Measurements from ENCODE around the gene MYRIP. TPM values are rescaled to one million over a fixed set of nuclear protein-coding genes. Genes with fewer than 3 reads are reported as not detected.
A peak's percentile ranks its signal among the peaks of the same experiment; 100 is the strongest.
"Not testable (repeated sequence)": the region's sequence is repeated elsewhere in the genome, so short reads cannot be mapped to it uniquely, and the experiment has no call there.

MYRIP gene
- polyA plus RNA-seq, 1 donor = 0.83 TPM

GRCh38 chr3:40133886-40134575, 324.6 kb downstream of the MYRIP start:
- DNase-seq = not testable (repeated sequence)

GRCh38 chr3:40137591-40138295, 328.3 kb downstream of the MYRIP start:
- DNase-seq = no peak

DNA sequence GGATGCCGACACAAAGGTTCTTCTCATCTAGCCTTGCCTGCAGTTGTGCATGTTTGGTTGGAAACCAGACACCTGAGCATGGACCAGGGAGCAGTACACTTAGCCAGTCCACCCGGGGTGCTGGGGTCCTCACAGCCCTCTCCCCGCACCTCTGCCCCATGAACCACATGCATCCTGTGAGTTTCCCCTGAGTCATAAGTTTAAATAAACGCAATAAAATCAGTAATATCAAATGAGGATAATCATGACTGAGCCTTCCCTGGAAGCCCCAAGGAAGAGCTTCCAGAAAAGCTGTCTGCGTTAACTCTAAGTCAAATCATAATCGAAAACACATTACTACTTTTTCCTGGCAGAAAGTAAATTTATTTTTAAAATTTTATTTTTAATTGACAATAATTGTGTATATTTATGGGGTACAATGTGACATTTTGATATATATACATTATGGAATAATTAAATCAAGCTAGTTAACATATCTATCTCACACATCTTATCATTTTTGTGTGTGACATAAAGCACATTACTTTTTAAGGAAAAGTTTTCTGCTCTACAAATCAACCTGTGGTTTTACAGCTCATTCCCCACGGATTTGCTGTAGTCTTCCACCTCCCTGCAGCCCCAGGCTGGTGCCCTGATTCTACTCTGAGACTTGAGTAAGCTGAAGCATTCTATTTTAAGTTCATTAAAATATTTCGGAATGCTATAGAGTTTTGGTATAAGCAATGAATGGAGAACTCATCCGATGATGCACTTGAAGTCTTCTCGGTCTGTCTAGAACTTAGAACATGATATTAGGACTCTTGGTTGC, 334.1 kb downstream of the MYRIP start:
- no peak for DNase-seq

GRCh38 chr3:40148827-40149226, 339.4 kb downstream of the MYRIP start:
- DNase-seq = no peak

- no peak for DNase-seq
These were observed 343.2 kb downstream of the MYRIP start for GRCh38 chr3:40152482-40153133.

DNA sequence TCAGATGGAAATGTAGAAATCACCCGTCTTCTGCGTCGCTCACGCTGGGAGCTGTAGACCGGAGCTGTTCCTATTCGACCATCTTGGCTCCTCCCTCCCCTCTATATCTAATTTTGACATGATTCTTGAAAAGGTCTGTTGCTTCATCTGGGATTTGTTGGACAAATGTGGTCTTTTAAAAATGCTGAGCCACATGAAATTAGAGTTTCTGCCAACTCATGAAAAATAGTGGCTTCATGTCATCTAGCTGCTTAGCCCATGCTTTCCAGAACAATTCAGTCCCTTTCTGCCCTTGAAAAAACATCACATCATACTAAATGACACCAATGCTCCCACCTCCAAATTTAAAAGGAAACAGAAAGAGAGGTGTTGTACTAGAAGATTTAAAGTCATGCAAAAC, 351.5 kb downstream of the MYRIP start:
- no peak for DNase-seq

DNA sequence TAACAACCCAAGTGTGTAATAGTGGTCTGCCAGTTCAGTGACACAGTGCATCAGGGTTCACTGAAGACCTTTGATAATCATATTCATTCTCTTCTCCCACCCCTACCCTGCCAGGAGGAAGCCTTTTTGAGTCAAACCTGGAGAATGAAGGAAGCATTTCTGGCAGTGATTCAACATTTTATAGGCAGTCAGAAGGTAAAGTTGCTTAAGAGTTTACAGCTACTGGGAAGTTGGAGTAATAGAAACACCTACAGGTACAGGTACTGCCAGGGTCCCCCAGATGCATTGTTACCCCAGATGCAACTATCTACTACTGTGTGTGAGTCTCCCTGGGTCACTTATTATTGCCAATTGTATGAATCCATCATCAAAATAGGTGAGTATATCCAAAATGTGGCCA, 353.2 kb downstream of the MYRIP start:
- no peak for DNase-seq

DNA sequence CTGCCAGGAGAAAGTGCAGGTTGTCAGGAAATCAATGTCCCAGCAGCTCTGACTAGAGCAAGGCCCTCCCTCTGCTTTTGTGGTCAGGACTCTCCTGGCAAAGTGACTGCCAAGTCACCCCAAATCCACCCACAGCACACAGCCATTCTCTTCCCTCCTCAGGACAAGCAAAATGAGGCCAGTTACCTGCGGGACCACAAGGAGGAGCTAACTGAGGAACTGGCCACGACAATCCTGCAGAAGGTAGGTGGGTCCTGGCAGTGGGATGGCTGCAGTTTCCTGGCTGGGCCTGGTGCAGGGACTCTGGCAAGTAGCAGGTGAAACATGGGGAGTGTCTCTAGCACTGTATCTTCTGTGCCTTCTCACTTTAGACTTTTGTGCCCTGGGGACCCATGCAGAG, 357.6 kb downstream of the MYRIP start:
- no peak for DNase-seq

DNA sequence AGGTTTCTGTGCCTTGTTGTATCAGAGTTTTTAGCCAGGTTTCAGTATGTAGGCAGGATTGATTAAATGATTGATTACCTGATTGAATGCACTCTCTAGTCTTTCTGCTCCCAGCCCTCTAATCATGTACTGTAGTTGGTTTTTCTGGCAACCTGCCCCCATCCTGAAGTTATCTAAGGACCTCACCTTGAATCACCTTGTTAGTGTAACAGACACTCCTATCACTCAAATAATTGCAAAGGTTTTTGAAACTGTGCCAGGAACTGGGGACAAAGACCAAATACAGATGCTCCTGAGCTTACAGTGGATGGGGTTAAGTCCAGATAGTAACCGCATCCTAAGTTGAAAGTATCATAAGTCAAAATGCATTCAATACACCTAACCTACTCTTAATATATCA, 358.5 kb downstream of the MYRIP start:
- DNase-seq = no peak

GRCh38 chr3:40169983-40170382, 360.6 kb downstream of the MYRIP start:
- no peak for DNase-seq

DNA sequence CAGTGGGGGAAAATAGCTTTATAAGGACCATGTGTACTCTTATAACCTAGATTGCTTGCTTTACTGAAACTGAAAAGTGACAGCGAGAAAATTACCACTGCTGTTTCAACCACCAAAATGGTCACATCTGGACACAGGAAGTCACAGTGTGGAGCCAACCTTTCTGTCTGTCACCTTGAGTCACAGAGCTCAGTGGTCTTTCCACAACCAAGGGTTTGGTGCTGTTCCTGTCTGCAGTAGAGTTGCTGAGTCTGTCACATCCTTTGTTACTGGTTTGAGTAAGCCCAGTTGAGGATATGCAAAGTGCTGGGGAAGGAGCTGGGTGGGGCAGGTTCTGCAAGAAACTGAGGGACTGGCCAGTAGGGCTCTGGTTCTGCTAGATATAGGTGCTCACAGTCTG, 361.0 kb downstream of the MYRIP start:
- no peak for DNase-seq

DNA sequence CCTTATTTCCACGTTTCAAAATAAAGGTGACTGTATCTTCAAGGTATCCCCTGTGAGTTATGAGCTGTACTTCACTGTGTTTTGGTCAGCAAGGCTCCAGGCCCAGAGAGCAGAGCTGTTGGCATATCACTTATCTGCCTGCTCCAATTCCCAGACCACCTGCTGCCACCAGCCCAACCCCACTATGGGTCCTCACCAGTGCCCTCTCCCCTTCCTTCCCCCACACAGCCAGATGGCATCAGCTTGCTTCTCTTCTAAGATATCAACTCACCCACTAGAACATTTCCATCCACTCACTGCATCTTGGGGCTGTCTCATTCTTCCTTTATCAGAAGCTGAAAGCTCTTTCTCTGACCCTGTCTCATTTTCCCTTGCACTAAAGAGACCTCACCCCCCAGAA, 363.2 kb downstream of the MYRIP start:
- DNase-seq = no peak

DNA sequence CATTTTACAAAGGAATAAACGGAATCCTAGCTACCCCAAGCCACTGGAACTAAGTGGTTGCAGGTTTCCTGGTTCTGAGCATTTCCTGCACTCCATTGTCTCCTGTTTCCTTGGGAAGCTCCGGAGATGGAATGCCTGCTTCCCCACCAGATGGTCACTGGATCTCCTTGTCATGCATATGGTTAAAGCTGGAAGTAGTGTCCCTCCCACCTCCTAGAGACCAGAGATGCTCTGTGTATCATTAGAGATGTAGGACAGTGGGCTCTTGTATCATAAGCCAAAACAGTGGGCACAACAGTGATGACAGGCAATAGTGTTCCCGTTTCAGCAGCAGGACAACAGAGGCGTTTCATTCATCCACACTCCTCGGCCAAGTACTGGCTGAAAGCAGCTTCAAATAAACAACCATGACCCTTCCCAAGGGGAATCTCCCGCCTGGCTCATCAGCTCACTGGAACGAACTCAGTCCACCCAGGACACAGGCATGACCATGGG, 363.9 kb downstream of the MYRIP start:
- no peak for DNase-seq

- no peak for DNase-seq
These were observed 368.7 kb downstream of the MYRIP start for GRCh38 chr3:40178012-40178594.

GRCh38 chr3:40179016-40179415, 369.6 kb downstream of the MYRIP start:
- peak; percentile 67 for DNase-seq

GRCh38 chr3:40181182-40181581, 371.8 kb downstream of the MYRIP start:
- DNase-seq = no peak

DNA sequence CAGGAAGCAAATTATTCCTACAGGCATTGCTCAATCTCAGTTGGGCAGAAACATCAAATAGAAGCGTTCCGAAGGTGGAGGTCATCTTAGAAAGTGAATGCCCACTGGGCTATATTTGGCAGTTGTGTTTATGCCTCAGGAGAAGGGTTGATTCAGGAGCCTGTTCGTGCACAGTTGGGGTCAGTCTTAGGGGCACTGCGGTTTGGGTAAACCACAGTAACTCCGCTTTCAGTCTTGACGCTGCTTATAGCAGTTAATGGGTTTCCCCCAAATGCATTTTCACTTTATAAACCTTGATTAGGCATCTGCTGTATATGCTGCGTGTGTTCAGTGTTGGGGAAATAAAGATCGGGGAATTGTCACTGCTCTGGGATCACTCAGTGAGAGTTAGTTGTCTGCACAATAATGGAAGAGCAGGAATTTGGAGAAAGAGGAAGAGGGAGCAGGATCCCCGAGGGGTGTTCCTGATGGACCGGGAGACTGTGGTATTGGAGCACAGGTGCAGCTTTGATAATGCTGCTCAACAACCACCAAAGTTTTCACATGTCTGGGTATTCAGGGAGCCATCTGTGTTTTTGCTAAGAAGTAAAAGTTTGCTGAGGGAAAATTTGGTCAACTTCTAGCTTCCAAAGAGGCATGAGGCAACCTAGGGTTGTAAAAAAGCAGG, 375.8 kb downstream of the MYRIP start:
- no peak for DNase-seq

DNA sequence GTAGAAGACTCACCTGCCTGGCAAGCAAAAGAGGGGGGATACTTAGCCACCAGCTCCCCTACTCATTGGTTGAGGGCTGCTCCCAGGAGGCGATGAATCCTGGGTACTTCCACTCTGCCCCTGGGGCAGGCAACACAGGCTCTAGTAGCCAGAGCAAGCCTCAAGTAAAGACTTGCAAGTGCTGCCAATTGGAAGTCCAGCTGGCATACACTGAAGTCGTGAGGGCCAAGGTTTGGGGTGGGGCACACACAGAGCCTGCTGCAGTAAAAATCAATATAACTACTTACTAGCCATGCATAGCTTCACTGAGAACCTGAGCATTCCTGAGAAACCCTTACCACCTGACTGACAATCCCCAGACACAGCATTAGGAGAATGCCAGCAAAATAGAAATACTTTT, 377.1 kb downstream of the MYRIP start:
- DNase-seq = no peak

DNA sequence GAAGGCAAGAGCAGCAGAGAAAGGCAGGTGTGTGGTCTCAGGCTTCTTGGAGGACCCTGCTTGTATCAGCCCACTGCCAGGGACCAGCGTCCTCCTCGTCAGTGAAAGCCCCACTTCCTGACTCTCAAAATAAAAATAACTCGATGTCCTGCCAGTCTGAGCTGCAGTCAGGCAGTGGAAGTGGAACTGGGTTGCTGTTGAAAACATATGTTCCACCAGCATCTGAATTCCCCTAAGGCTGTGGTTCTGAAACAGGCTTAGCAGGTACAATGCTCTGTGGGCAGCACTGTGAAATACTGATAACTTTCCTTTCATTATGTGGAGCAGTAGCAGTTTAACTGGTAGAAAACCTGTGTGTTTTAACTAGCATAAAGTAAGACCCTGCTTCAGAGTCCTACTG, 378.5 kb downstream of the MYRIP start:
- no peak for DNase-seq

GRCh38 chr3:40189118-40189517, 379.7 kb downstream of the MYRIP start:
- no peak for DNase-seq

GRCh38 chr3:40190056-40190455, 380.6 kb downstream of the MYRIP start:
- DNase-seq = no peak

GRCh38 chr3:40191251-40191650, 381.8 kb downstream of the MYRIP start:
- no peak for DNase-seq
